ENCODE data around the gene LIX1. TPM values are rescaled to one million over a fixed set of nuclear protein-coding genes. Genes with fewer than 3 reads are reported as not detected.

LIX1 gene
- total and polyA plus RNA-seq, 2 of the 13 experiments (the other 11 are each of a cell fraction or from before 2014, with no cell fraction given): not detected

DNA sequence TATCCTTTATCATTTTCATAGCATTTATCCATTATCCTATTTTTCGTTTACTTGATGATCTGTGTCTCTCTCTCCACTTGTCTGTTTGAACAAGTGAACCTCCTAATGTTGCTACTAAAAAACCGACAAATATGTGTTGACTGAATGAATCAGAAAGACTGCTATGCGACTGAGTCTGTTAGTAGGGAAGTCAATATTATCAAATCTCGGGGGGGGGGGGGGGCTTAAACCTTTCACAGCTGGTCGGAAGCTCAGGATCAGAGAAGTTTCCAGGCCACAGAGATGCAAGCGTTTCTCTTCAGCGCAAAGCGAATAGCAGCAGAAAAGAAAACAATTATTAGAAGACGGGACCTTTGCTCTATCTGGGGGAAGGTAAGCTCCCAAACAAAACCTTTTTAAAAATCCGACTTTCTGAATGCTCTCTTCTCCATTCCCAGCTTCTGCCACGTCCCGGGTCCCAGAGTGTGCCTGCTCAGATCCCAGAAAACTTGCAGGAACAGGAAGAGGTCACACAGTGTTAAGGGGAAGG is 40.2 kb upstream of the LIX1 start:
- ATAC-seq: no peak
- H3K4me2 ChIP-seq (ENCODE audit: low read depth, low read length): peak overlapping the region; percentile 88
- intact Hi-C loops (cut with micrococcal nuclease; ENCODE audit: unreplicated experiment) (loop anchor here (2.0 to 5.0 kb wide), 2 partner anchors 375 to 1590 kb away; partner anchors contain the start of genes ERAP1 and RGMB), in situ Hi-C loops (cut with HindIII; ENCODE audit: extremely low pct_ligation_motif_present, low pct_unique_long_range_greater_than_20kb) (no loop called here)
- DNase-seq (ENCODE audit: low spot score): peak; percentile 44
- peaks cover 42% of the 10 kb centered on the region for H3K4me1 ChIP-seq (ENCODE audit: insufficient read depth, low read length)
- no peak for FAIRE-seq
- H3K4me3 ChIP-seq (replicated peaks in 1 of 3; ENCODE audit: insufficient read depth in 1 of 3, low read depth in 2 of 3, low read length in 3 of 3): peak overlapping the region; percentile 85 to 99 (median 89)
- peaks cover 5 to 20% of the 10 kb centered on the region in 2 experiments; a peak in 3 of 5 replicates for H3K36me3 ChIP-seq (replicated peaks in 1 of 2; ENCODE audit: control insufficient read depth in 1 of 2, insufficient read depth in 2 of 2, low read length in 2 of 2)
- POLR2A ChIA-PET: interaction anchor here (0.7 to 1.1 kb wide), 2 partner anchors 351 to 374 kb away, joined by 3 to 4 read pairs; partner anchors contain the start of gene ERAP1
- BruUV-seq (replicated peaks): TSS peak; percentile 86
- peak overlapping the region; percentile 97 for H3K27ac ChIP-seq (ENCODE audit: extremely low read length, insufficient read depth, low read length)
- H3K9ac ChIP-seq (ENCODE audit: insufficient read depth, low read depth, low read length): peak overlapping the region; percentile 94
- peaks cover 28% of the 10 kb centered on the region for H3K79me2 ChIP-seq (ENCODE audit: insufficient read depth, low read length)
- 0 out of 2 replicates have a peak, but pooled peaks cover 7% of the 10 kb centered on the region for H4K20me1 ChIP-seq (ENCODE audit: insufficient read depth, low read length)
- no peaks in the 10 kb centered on the region for H3K9me3 ChIP-seq (ENCODE audit: low read length)
- WGBS (ENCODE audit: low lambda C conversion rate): 2% methylated on average over 12 of the region's 12 CpGs
- peak overlapping the region; percentile 96 for H2AFZ ChIP-seq (ENCODE audit: low read length)
- no peaks in the 10 kb centered on the region; a peak in 1 of 5 replicates for H3K27me3 ChIP-seq (ENCODE audit: control insufficient read depth in 1 of 2, insufficient read depth in 2 of 2, low read length in 2 of 2)
- CTCF ChIA-PET (ENCODE audit: low intra/inter-chr PET ratio, low total read pairs): no interaction called here
- TF ChIP-seq ZNF160 (CRISPR knock-in tag; IDR thresholded peaks at IDR 0.05) (no peak), NONO (IDR thresholded peaks at IDR 0.05) (no peak), NONO (CRISPR knock-in tag; conservative IDR thresholded peaks at IDR 0.05) (no peak), DNMT3B (CRISPR knock-in tag; conservative IDR thresholded peaks at IDR 0.05) (no peak), GATAD1 (CRISPR knock-in tag; IDR thresholded peaks at IDR 0.05) (no peak), ZNF430 (CRISPR knock-in tag; IDR thresholded peaks at IDR 0.05) (no peak), RFXAP (CRISPR knock-in tag; IDR thresholded peaks at IDR 0.05; ENCODE audit: borderline replicate concordance) (no peak), GATA4 (IDR thresholded peaks at IDR 0.05; ENCODE audit: borderline replicate concordance, low read depth) (0 out of 2 replicates have a peak, but pooled peaks have one; percentile 43), ZNF878 (CRISPR knock-in tag; IDR thresholded peaks at IDR 0.05) (0 out of 2 replicates have a peak, but pooled peaks have one; percentile 35), GABPA (IDR thresholded peaks at IDR 0.05; ENCODE audit: low read depth, low read length) (no peak), GABPA (CRISPR knock-in tag; IDR thresholded peaks at IDR 0.05; ENCODE audit: low read depth) (0 out of 2 replicates have a peak, but pooled peaks have one; percentile 6), CCDC6 (CRISPR knock-in tag; IDR thresholded peaks at IDR 0.05) (0 out of 2 replicates have a peak, but pooled peaks have one; percentile 25), ZNF558 (CRISPR knock-in tag; IDR thresholded peaks at IDR 0.05; ENCODE audit: borderline replicate concordance) (0 out of 2 replicates have a peak, but pooled peaks have one; percentile 23)
- TF ChIP-seq, protein P1, sequence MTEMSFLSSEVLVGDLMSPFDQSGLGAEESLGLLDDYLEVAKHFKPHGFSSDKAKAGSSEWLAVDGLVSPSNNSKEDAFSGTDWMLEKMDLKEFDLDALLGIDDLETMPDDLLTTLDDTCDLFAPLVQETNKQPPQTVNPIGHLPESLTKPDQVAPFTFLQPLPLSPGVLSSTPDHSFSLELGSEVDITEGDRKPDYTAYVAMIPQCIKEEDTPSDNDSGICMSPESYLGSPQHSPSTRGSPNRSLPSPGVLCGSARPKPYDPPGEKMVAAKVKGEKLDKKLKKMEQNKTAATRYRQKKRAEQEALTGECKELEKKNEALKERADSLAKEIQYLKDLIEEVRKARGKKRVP (CRISPR knock-in tag; IDR thresholded peaks at IDR 0.05): 0 out of 4 replicates have a peak, but pooled peaks of 1 of the 2 experiments have one; percentile 1
- TF ChIP-seq, protein P2, sequence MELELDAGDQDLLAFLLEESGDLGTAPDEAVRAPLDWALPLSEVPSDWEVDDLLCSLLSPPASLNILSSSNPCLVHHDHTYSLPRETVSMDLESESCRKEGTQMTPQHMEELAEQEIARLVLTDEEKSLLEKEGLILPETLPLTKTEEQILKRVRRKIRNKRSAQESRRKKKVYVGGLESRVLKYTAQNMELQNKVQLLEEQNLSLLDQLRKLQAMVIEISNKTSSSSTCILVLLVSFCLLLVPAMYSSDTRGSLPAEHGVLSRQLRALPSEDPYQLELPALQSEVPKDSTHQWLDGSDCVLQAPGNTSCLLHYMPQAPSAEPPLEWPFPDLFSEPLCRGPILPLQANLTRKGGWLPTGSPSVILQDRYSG (CRISPR knock-in tag; IDR thresholded peaks at IDR 0.05): no peak
- TF ChIP-seq, protein P3, sequence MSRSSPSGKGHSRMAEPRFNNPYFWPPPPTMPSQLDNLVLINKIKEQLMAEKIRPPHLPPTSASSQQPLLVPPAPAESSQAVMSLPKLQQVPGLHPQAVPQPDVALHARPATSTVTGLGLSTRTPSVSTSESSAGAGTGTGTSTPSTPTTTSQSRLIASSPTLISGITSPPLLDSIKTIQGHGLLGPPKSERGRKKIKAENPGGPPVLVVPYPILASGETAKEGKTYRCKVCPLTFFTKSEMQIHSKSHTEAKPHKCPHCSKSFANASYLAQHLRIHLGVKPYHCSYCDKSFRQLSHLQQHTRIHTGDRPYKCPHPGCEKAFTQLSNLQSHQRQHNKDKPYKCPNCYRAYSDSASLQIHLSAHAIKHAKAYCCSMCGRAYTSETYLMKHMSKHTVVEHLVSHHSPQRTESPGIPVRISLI (CRISPR knock-in tag; IDR thresholded peaks at IDR 0.05; ENCODE audit: borderline replicate concordance): no peak
- TF ChIP-seq, protein P4, sequence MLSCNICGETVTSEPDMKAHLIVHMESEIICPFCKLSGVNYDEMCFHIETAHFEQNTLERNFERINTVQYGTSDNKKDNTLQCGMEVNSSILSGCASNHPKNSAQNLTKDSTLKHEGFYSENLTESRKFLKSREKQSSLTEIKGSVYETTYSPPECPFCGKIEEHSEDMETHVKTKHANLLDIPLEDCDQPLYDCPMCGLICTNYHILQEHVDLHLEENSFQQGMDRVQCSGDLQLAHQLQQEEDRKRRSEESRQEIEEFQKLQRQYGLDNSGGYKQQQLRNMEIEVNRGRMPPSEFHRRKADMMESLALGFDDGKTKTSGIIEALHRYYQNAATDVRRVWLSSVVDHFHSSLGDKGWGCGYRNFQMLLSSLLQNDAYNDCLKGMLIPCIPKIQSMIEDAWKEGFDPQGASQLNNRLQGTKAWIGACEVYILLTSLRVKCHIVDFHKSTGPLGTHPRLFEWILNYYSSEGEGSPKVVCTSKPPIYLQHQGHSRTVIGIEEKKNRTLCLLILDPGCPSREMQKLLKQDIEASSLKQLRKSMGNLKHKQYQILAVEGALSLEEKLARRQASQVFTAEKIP (CRISPR knock-in tag; IDR thresholded peaks at IDR 0.05; ENCODE audit: borderline replicate concordance): no peak
- TF ChIP-seq, protein P5, sequence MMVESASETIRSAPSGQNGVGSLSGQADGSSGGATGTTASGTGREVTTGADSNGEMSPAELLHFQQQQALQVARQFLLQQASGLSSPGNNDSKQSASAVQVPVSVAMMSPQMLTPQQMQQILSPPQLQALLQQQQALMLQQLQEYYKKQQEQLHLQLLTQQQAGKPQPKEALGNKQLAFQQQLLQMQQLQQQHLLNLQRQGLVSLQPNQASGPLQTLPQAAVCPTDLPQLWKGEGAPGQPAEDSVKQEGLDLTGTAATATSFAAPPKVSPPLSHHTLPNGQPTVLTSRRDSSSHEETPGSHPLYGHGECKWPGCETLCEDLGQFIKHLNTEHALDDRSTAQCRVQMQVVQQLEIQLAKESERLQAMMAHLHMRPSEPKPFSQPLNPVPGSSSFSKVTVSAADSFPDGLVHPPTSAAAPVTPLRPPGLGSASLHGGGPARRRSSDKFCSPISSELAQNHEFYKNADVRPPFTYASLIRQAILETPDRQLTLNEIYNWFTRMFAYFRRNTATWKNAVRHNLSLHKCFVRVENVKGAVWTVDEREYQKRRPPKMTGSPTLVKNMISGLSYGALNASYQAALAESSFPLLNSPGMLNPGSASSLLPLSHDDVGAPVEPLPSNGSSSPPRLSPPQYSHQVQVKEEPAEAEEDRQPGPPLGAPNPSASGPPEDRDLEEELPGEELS (CRISPR knock-in tag; IDR thresholded peaks at IDR 0.05): no peak
